ENCODE results near the gene MPZL1. TPM values are rescaled to one million over a fixed set of nuclear protein-coding genes. Genes with fewer than 3 reads are reported as not detected.
"Not testable (repeated sequence)": the region's sequence is repeated elsewhere in the genome, so short reads cannot be mapped to it uniquely, and the experiment has no call there.

Gene MPZL1
- total RNA-seq, 2 experiments from 2014 or later: 21.9 to 23.0 TPM

DNA sequence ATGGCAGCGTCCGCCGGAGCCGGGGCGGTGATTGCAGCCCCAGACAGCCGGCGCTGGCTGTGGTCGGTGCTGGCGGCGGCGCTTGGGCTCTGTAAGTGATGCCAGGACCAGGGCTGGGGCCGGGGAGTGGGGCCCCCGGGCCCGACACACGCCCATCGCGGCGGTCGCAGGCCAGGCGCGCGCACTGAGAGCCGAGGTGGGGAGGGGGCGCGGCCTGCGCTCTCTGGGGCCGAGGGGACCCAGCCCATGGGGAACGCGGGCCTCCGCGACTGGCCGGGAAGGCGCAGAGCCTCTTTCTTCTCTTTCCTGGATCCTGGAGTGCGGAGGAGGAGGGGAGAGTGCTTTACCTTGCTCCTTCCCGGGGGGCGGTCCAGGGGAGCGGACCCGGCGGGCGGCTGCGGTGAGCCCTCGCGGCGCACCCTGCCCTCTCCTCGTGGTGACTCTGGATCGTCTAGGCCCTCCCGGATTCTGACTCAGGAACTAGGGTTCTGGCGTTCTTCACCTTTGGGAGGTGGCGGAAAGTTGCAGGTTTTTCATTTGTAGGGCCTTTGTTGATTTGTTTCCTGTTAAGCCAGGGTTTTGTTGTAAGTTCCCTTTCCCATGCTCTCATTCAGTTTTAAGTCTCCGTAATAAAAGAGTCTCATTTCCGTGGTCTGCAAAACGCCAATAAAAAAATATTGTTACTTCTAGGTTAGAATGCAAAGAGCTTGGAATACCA is 529 bp downstream of the MPZL1 start:
- no peaks in the 10 kb centered on the region for H3K27me3 Mint-ChIP-seq
- ChIA-PET POLR2A (no interaction called here), CTCF (interaction anchor here (0.9 to 1.2 kb wide), 2 partner anchors 9 to 81 kb away, joined by 3 read pairs; no protein-coding TSS in a partner anchor)
- peak overlapping the region; percentile 88 for H3K4me3 Mint-ChIP-seq
- no peaks in the 10 kb centered on the region for H3K9me3 Mint-ChIP-seq
- intact Hi-C loops (cut with micrococcal nuclease): no loop called here
- H3K4me1 Mint-ChIP-seq (ENCODE audit: low read depth): peaks cover 45% of the 10 kb centered on the region
- no peak overlapping the region for H3K27ac Mint-ChIP-seq
- DNase-seq: peak; percentile 45
- H3K36me3 Mint-ChIP-seq: no peaks in the 10 kb centered on the region

DNA sequence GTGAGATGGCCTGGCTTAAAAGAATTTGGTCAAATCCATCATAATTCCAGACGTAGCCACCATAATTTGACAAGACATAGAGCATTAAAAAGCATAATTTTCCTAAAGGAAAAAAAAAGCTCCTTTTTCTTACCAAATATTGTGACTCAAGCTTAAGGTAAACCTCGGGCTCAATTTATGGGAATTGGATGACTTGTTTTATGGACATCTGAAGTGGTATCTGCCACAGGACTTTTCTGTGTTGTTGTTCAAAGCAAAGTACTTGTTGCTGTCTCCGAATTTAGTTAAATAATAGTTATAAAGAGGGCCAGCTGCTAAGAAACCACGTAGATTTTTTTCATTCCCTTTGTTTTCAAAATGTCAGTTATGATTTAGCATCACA is 1.1 kb downstream of the MPZL1 start:
- Mint-ChIP-seq H3K27ac (no peak overlapping the region), H3K36me3 (no peaks in the 10 kb centered on the region), H3K27me3 (no peaks in the 10 kb centered on the region), H3K9me3 (no peaks in the 10 kb centered on the region), H3K4me1 (ENCODE audit: low read depth) (peaks cover 45% of the 10 kb centered on the region), H3K4me3 (peak overlapping the region; percentile 79)
- ChIA-PET POLR2A (no interaction called here), CTCF (interaction anchor here (0.9 to 1.2 kb wide), 2 partner anchors 9 to 80 kb away, joined by 3 read pairs; no protein-coding TSS in a partner anchor)
- intact Hi-C loops (cut with micrococcal nuclease): no loop called here
- DNase-seq: no peak

DNA sequence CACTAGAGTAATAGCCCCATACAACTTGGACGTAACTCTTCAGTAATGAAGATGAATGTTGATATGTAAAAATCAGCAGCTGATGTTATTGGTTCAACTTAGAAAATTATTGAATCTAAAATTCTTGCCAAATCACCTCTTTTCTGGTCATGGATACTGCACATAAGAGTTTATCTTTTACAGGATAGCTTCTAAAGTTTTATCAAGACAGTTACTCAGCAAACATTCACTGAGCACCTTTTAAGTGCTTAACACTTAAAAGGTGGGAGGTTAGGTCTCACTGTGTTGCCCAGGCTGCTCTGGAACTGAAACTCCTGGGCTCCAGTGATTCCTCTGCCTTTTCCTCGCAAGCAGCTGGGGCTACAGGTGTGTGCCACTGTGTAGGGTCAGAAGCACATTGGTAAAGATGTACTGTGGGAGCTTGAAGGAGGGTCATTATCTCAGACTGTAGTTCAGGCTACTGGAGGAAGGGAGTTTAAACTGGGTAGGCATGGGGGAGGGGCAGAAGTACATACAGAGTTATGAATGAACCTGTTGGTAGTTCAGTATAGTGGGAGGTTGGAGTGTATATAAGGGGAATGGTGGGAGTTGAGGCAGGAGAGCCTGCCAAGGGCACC is 2.0 kb downstream of the MPZL1 start:
- H3K9me3 Mint-ChIP-seq: no peaks in the 10 kb centered on the region
- intact Hi-C loops (cut with micrococcal nuclease): no loop called here
- no peak for DNase-seq
- ChIA-PET POLR2A (no interaction called here), CTCF (interaction anchor here (1.0 to 1.5 kb wide), 2 partner anchors 9 to 359 kb away, joined by 3 to 4 read pairs; no protein-coding TSS in a partner anchor)
- H3K4me1 Mint-ChIP-seq (ENCODE audit: low read depth): peaks cover 45% of the 10 kb centered on the region
- no peak overlapping the region for H3K27ac Mint-ChIP-seq
- H3K27me3 Mint-ChIP-seq: no peaks in the 10 kb centered on the region
- H3K4me3 Mint-ChIP-seq: no peak overlapping the region
- H3K36me3 Mint-ChIP-seq: no peaks in the 10 kb centered on the region

DNA sequence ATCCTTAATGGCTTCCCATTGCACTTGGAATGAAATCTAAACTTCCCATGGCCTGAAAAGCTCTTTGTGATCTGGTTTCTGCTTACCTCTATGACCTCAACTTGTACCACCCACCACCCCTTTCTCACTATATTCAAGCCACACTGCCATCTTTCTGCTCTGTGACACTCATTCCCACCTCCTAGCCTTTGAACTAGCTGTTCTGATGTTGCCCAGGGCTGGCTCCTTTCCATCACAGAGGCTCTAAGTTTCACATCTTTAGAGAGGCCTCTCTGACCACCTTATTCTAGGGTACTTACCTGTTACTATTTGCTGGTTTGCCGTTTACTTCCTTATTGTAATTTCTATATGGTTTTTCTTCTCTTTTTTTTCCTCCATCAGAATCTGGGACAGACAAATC is 4.2 kb downstream of the MPZL1 start:
- intact Hi-C loops (cut with micrococcal nuclease): no loop called here
- H3K9me3 Mint-ChIP-seq: no peaks in the 10 kb centered on the region
- peaks cover 4% of the 10 kb centered on the region for H3K36me3 Mint-ChIP-seq
- no peak overlapping the region for H3K4me3 Mint-ChIP-seq
- no peak for DNase-seq
- no peak overlapping the region for H3K27ac Mint-ChIP-seq
- peaks cover 28% of the 10 kb centered on the region for H3K4me1 Mint-ChIP-seq (ENCODE audit: low read depth)
- ChIA-PET POLR2A (no interaction called here), CTCF (no interaction called here)
- H3K27me3 Mint-ChIP-seq: no peaks in the 10 kb centered on the region

DNA sequence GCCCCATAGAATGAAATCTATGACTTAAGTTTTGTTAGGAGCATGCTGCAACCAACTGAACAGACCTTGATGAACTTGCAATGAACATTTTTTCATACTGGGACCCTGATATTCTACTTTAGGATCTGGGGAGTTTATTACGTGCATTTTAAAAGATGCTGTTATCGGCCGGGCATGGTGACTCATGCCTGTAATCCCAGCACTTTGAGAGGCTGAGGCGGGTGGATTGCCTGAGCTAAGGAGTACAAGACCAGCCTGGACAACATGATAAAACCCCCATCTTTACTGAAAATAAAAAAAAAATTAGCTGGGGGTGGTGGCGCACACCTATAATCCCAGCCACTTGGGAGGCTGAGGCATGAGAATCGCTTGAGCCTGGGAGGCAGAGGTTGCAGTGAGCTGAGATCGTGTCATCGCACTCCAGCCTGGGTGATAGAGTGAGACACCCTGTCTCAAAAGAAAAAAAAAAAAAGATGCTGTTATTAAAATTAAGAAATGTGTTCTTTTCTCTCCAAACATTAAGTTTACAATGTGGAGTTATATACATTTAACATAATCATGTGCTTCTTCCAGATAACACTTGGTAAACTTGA is 7.1 kb downstream of the MPZL1 start:
- Mint-ChIP-seq H3K4me3 (no peak overlapping the region), H3K4me1 (ENCODE audit: low read depth) (peaks cover 11% of the 10 kb centered on the region), H3K27me3 (no peaks in the 10 kb centered on the region), H3K36me3 (peaks cover 4% of the 10 kb centered on the region), H3K27ac (no peak overlapping the region), H3K9me3 (no peaks in the 10 kb centered on the region)
- intact Hi-C loops (cut with micrococcal nuclease): no loop called here
- ChIA-PET POLR2A (no interaction called here), CTCF (interaction anchor here (1.0 to 1.7 kb wide), 2 partner anchors 14 to 354 kb away, joined by 3 to 4 read pairs; no protein-coding TSS in a partner anchor)
- no peak for DNase-seq

DNA sequence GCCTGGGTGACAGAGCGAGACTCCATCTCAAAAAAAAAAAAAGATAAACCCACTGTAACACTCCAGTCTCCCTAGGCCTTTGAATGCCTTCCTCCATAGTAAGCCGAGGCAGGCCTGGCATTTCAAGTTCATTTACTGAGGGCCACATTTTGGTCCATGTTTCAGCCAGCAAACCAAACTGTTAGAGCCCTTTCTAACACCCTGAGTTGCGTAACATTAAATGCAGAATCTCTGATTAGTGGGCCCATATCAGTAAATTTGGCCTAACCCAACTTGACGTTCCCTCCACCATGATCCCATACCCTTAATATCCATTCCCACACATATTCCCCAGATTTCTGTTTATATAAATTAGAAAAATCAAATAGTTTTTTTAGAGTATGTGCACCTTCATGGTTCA is 12.4 kb downstream of the MPZL1 start:
- H3K27ac Mint-ChIP-seq: no peak overlapping the region
- no peak for DNase-seq
- no peaks in the 10 kb centered on the region for H3K9me3 Mint-ChIP-seq
- no peaks in the 10 kb centered on the region for H3K27me3 Mint-ChIP-seq
- intact Hi-C loops (cut with micrococcal nuclease): no loop called here
- no peaks in the 10 kb centered on the region for H3K4me1 Mint-ChIP-seq (ENCODE audit: low read depth)
- ChIA-PET CTCF (no interaction called here), POLR2A (no interaction called here)
- H3K36me3 Mint-ChIP-seq: peaks cover 4% of the 10 kb centered on the region
- no peak overlapping the region for H3K4me3 Mint-ChIP-seq

DNA sequence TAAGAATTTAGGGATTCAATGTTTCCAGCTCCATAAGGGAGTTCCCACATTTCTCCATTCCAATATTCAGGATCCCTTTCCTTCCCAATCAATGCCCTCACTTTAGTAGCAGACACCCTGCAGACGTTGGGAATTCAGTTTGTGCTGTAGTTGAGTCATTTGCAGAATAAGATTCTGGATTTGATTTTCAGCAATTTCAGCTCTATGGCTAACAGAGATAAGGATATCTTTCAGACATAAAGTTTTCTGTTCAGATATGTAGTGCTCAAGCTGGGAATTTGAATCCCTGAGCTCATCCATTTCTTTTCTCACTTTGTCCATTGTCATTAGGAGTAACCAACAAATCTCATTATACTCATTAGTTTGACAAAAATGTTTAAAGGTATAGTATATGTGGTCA is 13.1 kb downstream of the MPZL1 start:
- no peak overlapping the region for H3K4me3 Mint-ChIP-seq
- DNase-seq: no peak
- CTCF ChIA-PET: no interaction called here

DNA sequence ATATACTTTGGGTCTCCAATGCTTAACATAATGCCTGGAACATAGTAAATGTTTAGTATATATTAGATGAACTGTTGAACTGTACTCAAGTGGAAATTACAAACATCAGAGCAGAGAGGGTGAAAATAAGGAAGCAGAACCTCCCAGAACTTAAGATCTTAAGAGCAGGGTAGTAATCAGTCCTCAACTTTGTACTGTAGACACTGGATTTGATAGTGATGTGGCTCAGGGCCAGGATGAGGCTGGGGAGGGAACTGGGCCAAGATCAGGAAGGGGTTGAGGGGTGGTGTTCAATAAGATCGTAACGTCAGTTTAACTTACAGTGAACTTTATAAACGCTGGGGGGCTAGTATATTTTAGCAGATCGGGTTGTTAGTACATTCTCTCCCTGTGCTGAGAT is 15.4 kb downstream of the MPZL1 start:
- no peak for DNase-seq
- no peaks in the 10 kb centered on the region for H3K27me3 Mint-ChIP-seq
- no peaks in the 10 kb centered on the region for H3K36me3 Mint-ChIP-seq
- H3K4me1 Mint-ChIP-seq (ENCODE audit: low read depth): no peaks in the 10 kb centered on the region
- ChIA-PET POLR2A (no interaction called here), CTCF (no interaction called here)
- H3K27ac Mint-ChIP-seq: no peak overlapping the region
- no peaks in the 10 kb centered on the region for H3K9me3 Mint-ChIP-seq
- intact Hi-C loops (cut with micrococcal nuclease): no loop called here
- H3K4me3 Mint-ChIP-seq: no peak overlapping the region

More for the DNA sequence above, 13.1 kb downstream of the MPZL1 start:
- no peak overlapping the region for H3K27ac Mint-ChIP-seq
- H3K27me3 Mint-ChIP-seq: no peaks in the 10 kb centered on the region
- H3K9me3 Mint-ChIP-seq: no peaks in the 10 kb centered on the region
- intact Hi-C loops (cut with micrococcal nuclease): no loop called here
- peaks cover 4% of the 10 kb centered on the region for H3K36me3 Mint-ChIP-seq
- POLR2A ChIA-PET: no interaction called here
- no peaks in the 10 kb centered on the region for H3K4me1 Mint-ChIP-seq (ENCODE audit: low read depth)

DNA sequence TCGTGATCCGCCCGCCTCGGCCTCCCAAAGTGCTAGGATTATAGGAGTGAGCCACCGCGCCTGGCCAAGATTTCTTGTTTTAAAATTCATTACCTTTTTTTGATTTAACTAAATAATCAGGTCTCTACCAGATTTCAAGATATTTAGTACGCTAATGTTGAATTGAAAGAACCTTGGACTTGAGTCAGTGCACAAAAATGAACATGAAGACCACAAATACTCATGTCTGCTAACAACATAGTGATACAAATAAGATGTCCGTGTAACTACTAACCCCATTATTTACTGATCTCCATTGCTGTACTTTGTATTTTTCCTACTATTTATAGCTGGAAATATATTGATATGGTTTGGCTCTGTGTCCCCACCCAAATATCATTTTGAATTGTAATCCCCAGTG is 16.4 kb downstream of the MPZL1 start:
- ChIA-PET POLR2A (no interaction called here), CTCF (no interaction called here)
- Mint-ChIP-seq H3K4me1 (ENCODE audit: low read depth) (no peaks in the 10 kb centered on the region), H3K36me3 (no peaks in the 10 kb centered on the region), H3K9me3 (no peaks in the 10 kb centered on the region), H3K4me3 (no peak overlapping the region), H3K27me3 (no peaks in the 10 kb centered on the region), H3K27ac (no peak overlapping the region)
- no peak for DNase-seq
- intact Hi-C loops (cut with micrococcal nuclease): no loop called here

DNA sequence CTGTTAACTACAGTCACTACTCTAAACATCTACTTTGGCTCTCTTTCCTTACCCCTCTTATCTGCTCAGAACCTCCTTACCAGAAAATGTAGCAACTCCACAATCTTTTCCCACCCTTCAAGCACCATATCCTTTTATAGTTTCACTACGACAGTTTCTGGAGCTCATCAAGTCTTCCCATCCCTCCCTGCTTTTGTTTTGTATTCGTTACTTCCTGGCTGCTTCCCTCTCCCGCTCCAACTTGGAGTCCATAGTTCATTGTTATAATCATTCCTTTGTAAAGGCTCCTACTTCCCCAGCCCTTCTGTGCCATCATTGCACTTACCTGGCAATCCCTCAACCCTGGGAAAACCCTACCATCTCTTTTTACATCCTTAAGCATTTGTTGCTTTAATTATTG is 18.0 kb downstream of the MPZL1 start:
- DNase-seq: no peak
- no peak overlapping the region for H3K4me3 Mint-ChIP-seq
- intact Hi-C loops (cut with micrococcal nuclease): no loop called here
- no peaks in the 10 kb centered on the region for H3K27me3 Mint-ChIP-seq
- CTCF ChIA-PET: interaction anchor here (0.6 to 1.0 kb wide), 2 partner anchors 9 to 550 kb away, joined by 3 read pairs; no protein-coding TSS in a partner anchor
- H3K4me1 Mint-ChIP-seq (ENCODE audit: low read depth): no peaks in the 10 kb centered on the region
- H3K9me3 Mint-ChIP-seq: no peaks in the 10 kb centered on the region
- POLR2A ChIA-PET: no interaction called here
- H3K27ac Mint-ChIP-seq: no peak overlapping the region
- no peaks in the 10 kb centered on the region for H3K36me3 Mint-ChIP-seq

DNA sequence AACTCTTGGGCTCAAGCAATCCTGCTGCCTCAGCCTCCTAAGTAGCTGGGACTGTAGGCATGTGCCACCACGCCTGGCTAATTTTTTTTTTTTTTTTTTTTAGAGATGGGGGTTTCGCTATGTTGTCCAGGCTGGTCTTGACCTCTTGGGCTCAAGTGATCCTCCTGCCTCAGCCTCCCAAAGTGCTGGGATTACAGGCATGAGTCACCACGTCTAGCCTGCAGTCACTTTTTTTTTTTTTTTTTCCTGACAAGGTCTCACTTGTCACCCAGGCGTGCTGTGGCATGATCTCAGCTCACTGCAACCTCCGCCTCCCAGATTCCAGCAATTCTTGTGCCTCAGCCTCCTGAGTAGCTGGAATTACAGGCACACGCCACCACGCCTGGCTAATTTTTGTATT is 19.3 kb downstream of the MPZL1 start:
- DNase-seq; H3K4me1 Mint-ChIP-seq (ENCODE audit: low read depth); H3K9me3 Mint-ChIP-seq; H3K36me3 Mint-ChIP-seq; H3K27me3 Mint-ChIP-seq; intact Hi-C loops (cut with micrococcal nuclease); H3K27ac Mint-ChIP-seq; H3K4me3 Mint-ChIP-seq; CTCF ChIA-PET; POLR2A ChIA-PET: not testable (repeated sequence)

DNA sequence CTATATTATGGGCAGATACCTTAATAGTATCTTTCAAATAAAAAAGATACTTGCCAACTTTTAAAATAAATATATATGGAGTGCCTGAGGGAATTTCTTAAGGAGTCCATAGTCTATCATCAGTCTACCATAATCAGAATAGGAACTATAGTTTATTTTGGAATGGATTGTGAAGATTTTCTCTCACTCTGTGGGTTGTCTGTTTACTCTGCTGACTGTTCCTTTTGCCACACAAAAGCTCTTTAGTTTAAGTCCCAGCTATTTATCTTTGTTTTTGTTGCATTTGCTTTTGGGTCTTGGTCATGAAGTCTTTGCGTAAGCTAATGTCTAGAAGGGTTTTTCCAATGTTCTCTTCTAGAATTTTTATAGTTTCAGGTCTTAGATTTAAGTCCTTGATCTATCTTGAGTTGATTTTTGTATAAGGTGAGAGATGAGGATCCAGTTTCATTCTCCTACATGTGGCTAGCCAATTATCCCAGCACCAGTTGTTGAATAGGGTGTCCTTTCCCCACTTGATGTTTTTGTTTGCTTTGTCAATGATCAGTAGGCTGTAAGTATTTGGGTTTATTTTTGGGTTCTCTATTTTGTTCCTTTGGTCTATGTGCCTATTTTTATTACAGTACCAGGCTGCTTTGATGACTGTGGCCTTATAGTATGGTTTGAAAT is 20.7 kb downstream of the MPZL1 start:
- H3K4me3 Mint-ChIP-seq; DNase-seq; CTCF ChIA-PET; H3K36me3 Mint-ChIP-seq; H3K27ac Mint-ChIP-seq; H3K4me1 Mint-ChIP-seq (ENCODE audit: low read depth); H3K9me3 Mint-ChIP-seq; POLR2A ChIA-PET; intact Hi-C loops (cut with micrococcal nuclease); H3K27me3 Mint-ChIP-seq: not testable (repeated sequence)
